Measurements from ENCODE around the gene RTKN.

Gene RTKN

DNA sequence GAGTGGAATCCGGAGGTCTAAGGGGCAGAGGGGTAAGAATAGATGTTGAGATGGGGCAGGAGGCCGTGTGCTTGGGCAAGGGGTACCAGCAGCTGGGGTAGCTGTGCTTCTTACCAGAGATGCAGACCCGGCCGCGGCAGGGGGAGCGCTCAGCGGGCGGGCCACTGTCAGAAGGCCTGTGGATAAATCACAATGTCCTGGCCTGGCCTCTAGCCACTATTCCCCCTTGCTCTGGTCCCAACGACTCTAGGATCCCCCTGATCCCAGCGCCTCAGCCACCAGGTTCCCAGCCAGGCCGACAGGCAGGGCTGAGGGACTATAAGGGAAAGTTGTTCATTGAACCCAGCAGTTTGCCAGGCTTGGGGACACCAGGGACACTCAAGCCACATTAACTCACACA lies 11.2 kb downstream of the RTKN start:
- Histone ChIP-seq H3K4me1 (ENCODE audit: control insufficient read depth in 1 of 2, insufficient read depth in 1 of 2, low read depth in 1 of 2, low read length in 1 of 2) (no peaks in the 10 kb centered on the region), H3K4me3 (ENCODE audit: low read depth in 1 of 2, low read length in 1 of 2) (no peak overlapping the region), H3K27me3 (no peaks in the 10 kb centered on the region), H3K9me3 (no peaks in the 10 kb centered on the region), H3K36me3 (no peaks in the 10 kb centered on the region), H3K27ac (no peak overlapping the region)
- TF ChIP-seq, protein P1, sequence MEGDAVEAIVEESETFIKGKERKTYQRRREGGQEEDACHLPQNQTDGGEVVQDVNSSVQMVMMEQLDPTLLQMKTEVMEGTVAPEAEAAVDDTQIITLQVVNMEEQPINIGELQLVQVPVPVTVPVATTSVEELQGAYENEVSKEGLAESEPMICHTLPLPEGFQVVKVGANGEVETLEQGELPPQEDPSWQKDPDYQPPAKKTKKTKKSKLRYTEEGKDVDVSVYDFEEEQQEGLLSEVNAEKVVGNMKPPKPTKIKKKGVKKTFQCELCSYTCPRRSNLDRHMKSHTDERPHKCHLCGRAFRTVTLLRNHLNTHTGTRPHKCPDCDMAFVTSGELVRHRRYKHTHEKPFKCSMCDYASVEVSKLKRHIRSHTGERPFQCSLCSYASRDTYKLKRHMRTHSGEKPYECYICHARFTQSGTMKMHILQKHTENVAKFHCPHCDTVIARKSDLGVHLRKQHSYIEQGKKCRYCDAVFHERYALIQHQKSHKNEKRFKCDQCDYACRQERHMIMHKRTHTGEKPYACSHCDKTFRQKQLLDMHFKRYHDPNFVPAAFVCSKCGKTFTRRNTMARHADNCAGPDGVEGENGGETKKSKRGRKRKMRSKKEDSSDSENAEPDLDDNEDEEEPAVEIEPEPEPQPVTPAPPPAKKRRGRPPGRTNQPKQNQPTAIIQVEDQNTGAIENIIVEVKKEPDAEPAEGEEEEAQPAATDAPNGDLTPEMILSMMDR (IDR thresholded peaks at IDR 0.05) = no peak

DNA sequence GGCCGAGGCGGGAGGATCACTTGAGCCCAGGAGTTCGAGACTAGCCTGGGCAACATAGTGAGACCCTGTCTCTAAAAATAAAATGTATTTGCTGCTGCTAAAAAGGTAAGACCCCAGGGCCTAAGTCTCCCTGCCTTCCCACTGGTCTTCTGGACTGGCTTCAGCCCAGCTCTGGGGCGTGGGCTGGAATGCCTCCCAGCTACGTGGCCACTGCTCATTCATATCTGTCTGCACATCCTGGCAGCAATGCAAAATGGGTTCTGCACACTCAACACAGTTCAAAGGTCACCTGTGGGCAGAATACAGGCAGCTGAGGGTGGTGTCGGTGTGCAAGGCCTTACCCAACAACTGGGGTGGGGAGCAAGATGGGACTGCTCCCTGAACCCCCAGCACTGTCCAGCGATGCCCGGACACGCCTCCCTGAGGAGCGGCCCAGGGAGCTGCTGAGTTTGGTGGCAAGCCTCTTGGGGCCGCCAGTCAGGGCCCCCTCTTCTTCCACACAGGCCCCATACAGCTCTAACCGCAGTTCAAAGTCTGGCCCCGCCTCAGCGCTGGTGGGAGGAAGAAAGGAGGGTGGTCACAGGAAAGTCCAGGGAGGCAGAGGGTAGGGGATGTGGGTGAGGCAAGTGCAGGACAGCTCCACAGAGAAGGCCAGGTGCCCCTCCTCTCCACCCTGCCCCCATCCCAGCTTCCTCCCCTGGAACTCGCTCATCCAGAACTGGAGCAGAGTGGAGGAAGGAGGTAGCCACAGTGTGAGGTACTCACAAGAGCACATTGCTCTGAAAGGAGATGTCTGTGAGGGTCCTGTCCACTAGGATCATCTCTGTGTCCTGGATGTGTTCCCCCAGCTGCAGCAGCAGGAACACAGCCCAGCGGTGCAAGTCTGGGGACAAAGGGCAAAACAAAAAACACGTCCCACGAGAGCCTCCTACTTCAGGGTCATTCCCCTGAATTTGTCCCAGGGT lies 12.0 kb downstream of the RTKN start:
- Histone ChIP-seq H3K4me3 (ENCODE audit: low read depth in 1 of 2, low read length in 1 of 2) (no peak overlapping the region), H3K27ac (no peak overlapping the region), H3K27me3 (no peaks in the 10 kb centered on the region), H3K4me1 (ENCODE audit: control insufficient read depth in 1 of 2, insufficient read depth in 1 of 2, low read depth in 1 of 2, low read length in 1 of 2) (no peaks in the 10 kb centered on the region), H3K9me3 (no peaks in the 10 kb centered on the region), H3K36me3 (no peaks in the 10 kb centered on the region)
- TF ChIP-seq, protein P1 (IDR thresholded peaks at IDR 0.05) = no peak

DNA sequence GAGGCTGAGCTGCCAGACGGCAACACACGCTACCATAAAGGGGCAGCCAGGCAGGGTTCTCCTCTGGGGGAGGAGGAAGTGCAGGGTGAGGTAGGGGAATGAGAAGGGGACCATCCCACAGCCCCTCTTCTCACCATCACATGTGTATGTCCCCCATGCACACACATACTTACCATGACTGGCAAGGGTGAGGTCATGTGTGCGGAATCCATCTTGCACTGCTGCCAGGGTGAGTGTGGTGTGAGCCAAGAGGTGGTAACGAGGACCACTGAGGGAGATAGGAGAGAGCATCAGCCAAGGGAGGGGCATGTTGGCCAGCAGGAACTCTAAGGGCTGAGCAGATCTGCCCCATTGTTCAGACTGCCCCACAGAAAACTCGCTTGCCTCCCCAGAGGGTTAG lies 13.1 kb downstream of the RTKN start:
- Histone ChIP-seq H3K4me3 (ENCODE audit: low read depth in 1 of 2, low read length in 1 of 2) (no peak overlapping the region), H3K36me3 (no peaks in the 10 kb centered on the region), H3K27ac (no peak overlapping the region), H3K4me1 (ENCODE audit: control insufficient read depth in 1 of 2, insufficient read depth in 1 of 2, low read depth in 1 of 2, low read length in 1 of 2) (no peaks in the 10 kb centered on the region), H3K27me3 (no peaks in the 10 kb centered on the region), H3K9me3 (no peaks in the 10 kb centered on the region)
- TF ChIP-seq, protein P1 (IDR thresholded peaks at IDR 0.05) = no peak

DNA sequence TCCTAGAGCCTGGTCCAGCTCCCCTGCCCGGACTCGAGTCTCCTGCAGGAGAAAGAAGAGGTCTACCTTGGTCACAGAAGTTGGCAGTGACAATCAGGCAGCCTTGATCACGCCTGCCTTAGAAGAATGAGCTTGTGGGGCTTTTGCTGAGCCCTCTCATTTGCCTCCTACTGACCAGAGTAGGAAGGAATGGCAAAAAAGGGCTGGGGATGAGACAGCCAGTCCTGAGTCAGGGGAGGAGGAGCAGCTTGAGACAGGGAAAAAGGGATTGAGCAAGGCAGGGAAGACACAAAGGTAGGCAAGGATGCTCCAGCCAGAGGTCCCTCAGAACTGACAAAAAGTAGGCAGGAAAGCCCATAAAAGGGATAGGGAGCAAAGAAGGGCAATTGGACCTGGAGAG lies 14.2 kb downstream of the RTKN start:
- peaks cover 10% of the 10 kb centered on the region for H3K27me3 ChIP-seq
- H3K9me3 ChIP-seq = no peaks in the 10 kb centered on the region
- H3K4me1 ChIP-seq (ENCODE audit: control insufficient read depth in 1 of 2, insufficient read depth in 1 of 2, low read depth in 1 of 2, low read length in 1 of 2) = no peaks in the 10 kb centered on the region
- TF ChIP-seq, protein P1 (IDR thresholded peaks at IDR 0.05) = no peak
- no peak overlapping the region for H3K4me3 ChIP-seq (ENCODE audit: low read depth in 1 of 2, low read length in 1 of 2)
- H3K36me3 ChIP-seq = no peaks in the 10 kb centered on the region
- H3K27ac ChIP-seq = no peak overlapping the region

DNA sequence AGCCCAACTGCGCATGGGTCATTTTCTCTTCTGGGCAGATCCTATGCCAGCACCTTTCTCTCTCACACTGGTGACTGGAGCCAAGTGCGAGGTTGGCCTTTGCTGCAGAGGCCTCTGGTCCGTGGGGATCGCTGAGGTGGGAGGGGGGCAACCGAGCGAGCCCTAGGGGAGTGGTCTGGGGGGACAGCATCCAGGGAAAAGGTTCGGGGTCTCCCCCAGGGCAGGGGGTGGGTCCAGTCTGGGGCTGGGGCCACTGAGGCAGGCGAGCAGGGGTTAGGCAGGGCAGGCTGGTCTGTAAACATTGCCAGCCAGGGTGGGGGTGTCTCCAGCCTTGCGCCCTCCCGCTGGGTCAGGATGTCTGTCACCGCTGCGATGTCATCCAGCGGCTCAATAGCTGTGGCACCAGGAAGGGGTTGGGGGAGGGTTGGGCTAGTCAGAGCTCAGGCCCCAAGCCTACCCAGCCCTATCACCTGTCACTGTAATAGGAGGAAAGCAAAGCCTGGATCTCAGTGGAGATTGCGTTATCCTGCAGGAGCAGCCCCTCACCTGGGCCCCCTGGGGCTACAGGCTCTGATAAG lies 15.5 kb downstream of the RTKN start:
- Histone ChIP-seq H3K27ac (no peak overlapping the region), H3K4me1 (ENCODE audit: control insufficient read depth in 1 of 2, insufficient read depth in 1 of 2, low read depth in 1 of 2, low read length in 1 of 2) (peaks cover 8 to 9% of the 10 kb centered on the region in 2 experiments), H3K4me3 (ENCODE audit: low read depth in 1 of 2, low read length in 1 of 2) (no peak overlapping the region), H3K36me3 (no peaks in the 10 kb centered on the region), H3K9me3 (no peaks in the 10 kb centered on the region), H3K27me3 (peaks cover 23% of the 10 kb centered on the region)
- TF ChIP-seq, protein P1 (IDR thresholded peaks at IDR 0.05) = no peak

Measured in neutrophil (primary cell).